ENCODE data around the gene IQCH.

Gene IQCH

DNA sequence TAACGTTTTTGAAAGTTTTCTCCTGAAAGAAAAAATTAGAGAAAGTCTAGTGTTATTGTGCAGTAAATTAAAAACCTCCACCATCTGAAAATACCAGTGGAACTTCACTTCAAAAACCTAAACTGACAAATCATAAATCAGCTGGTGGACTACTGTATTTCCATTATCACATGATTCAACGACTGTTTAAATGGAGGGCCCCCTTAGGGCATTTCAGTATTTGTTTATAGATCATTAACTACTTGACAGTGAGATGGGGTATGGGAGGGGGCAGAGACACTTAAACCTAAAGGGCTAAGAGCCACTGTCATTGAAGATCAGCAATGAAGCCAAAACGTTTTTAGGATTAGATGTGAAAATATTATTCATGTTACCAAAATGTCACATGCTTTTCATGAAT, 257.6 kb downstream of the IQCH start:
- no peak overlapping the region for H3K4me3 ChIP-seq (ENCODE audit: low read depth in 1 of 2, low read length in 2 of 2)
- no peaks in the 10 kb centered on the region for H3K27me3 ChIP-seq (ENCODE audit: control insufficient read depth in 1 of 2, insufficient read depth in 2 of 2, low read length in 2 of 2)
- H3K36me3 ChIP-seq (ENCODE audit: insufficient read depth, low read length) = peaks cover 19% of the 10 kb centered on the region
- H3K9ac ChIP-seq (ENCODE audit: low read length) = no peak overlapping the region
- H3K4me1 ChIP-seq (ENCODE audit: insufficient read depth, low read length) = no peaks in the 10 kb centered on the region
- no peaks in the 10 kb centered on the region for H3K9me3 ChIP-seq (ENCODE audit: low read length)
- H3K27ac ChIP-seq (ENCODE audit: low read depth, low read length) = no peak overlapping the region

DNA sequence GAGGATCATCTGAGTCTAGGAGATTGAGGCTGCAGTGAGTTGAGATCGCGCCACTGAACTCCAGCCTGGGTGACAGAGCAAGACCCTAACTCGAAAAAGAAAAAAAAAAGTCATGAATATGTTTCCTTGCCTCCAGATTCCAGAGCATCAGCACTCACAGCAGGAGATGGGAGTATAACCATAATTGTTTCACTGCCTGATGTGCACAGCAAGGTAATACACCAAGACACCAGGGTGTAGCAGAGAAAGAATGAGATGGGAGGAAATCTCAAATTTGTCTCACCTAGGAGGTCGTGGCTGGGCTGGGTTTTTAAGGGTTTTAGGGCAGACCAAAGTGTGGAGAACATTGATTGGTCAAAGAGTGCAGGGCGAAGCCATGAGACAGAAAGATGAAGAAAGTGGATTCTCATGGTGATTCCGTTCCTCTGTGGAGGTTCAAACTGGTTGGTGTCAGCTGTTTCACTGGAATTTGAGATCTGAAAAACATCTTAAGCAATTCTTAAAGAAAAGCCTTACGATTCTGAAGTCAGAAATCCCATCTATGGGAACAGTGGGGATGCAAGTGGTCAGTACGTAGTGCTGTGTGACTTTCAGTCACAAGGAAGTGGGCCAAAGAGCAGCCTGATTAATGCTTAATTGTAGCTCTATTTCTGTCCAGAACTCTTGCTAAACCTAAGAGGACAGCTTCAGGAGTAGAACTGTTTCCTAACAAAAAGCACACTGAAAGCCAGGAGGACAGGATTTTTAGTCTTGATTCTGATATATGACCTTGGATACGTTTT, 258.5 kb downstream of the IQCH start:
- Histone ChIP-seq H3K36me3 (ENCODE audit: insufficient read depth, low read length) (peaks cover 19% of the 10 kb centered on the region), H3K4me1 (ENCODE audit: insufficient read depth, low read length) (no peaks in the 10 kb centered on the region), H3K27me3 (ENCODE audit: control insufficient read depth in 1 of 2, insufficient read depth in 2 of 2, low read length in 2 of 2) (no peaks in the 10 kb centered on the region), H3K9me3 (ENCODE audit: low read length) (no peaks in the 10 kb centered on the region), H3K4me3 (ENCODE audit: low read depth in 1 of 2, low read length in 2 of 2) (no peak overlapping the region), H3K9ac (ENCODE audit: low read length) (no peak overlapping the region), H3K27ac (ENCODE audit: low read depth, low read length) (no peak overlapping the region)

DNA sequence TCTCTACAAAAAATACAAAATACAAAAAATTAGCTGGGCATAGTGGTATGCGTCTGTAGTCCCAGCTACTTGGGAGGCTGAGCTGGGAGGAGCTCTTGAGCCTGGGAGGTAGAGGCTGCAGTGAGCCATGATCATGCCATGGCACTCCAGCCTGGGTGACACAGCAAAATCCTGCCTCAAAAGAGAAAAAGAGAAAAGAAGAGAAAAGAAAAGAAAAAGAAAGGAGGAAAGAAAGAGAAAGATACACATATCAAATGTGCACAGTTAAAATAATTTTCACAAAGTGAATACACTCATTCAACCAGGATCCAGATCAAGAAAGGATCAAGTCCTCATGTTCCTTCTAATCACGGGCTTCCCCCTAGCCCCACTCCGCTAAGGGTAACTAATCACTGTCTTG, 260.5 kb downstream of the IQCH start:
- H3K4me1 ChIP-seq (ENCODE audit: insufficient read depth, low read length) = no peaks in the 10 kb centered on the region
- H3K4me3 ChIP-seq (ENCODE audit: low read depth in 1 of 2, low read length in 2 of 2) = no peak overlapping the region
- H3K36me3 ChIP-seq (ENCODE audit: insufficient read depth, low read length) = peaks cover 19% of the 10 kb centered on the region
- no peaks in the 10 kb centered on the region for H3K27me3 ChIP-seq (ENCODE audit: control insufficient read depth in 1 of 2, insufficient read depth in 2 of 2, low read length in 2 of 2)
- H3K27ac ChIP-seq (ENCODE audit: low read depth, low read length) = no peak overlapping the region
- H3K9me3 ChIP-seq (ENCODE audit: low read length) = no peaks in the 10 kb centered on the region
- H3K9ac ChIP-seq (ENCODE audit: low read length) = no peak overlapping the region

DNA sequence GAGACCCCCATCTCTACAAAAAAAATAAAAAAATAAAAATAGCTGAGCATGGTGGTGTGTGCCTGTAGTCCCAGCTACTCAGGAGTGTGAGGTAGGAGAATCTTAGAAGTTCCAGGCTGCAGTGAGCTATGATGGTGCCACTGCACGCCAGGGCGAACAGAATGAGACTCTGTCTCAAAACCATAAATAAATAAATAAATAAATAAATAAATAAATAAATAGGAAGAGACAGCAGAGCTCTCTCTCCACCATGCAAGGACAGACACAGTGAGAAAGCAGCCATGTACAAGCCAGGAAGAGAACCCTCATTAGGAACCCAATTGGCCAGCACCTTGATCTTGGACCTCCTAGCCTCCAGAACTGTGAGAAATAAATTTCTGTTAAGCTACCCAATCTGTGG, 261.0 kb downstream of the IQCH start:
- Histone ChIP-seq H3K4me1 (ENCODE audit: insufficient read depth, low read length) (no peaks in the 10 kb centered on the region), H3K9me3 (ENCODE audit: low read length) (no peaks in the 10 kb centered on the region), H3K4me3 (ENCODE audit: low read depth in 1 of 2, low read length in 2 of 2) (no peak overlapping the region), H3K9ac (ENCODE audit: low read length) (no peak overlapping the region), H3K27me3 (ENCODE audit: control insufficient read depth in 1 of 2, insufficient read depth in 2 of 2, low read length in 2 of 2) (no peaks in the 10 kb centered on the region), H3K27ac (ENCODE audit: low read depth, low read length) (no peak overlapping the region), H3K36me3 (ENCODE audit: insufficient read depth, low read length) (peaks cover 19% of the 10 kb centered on the region)

DNA sequence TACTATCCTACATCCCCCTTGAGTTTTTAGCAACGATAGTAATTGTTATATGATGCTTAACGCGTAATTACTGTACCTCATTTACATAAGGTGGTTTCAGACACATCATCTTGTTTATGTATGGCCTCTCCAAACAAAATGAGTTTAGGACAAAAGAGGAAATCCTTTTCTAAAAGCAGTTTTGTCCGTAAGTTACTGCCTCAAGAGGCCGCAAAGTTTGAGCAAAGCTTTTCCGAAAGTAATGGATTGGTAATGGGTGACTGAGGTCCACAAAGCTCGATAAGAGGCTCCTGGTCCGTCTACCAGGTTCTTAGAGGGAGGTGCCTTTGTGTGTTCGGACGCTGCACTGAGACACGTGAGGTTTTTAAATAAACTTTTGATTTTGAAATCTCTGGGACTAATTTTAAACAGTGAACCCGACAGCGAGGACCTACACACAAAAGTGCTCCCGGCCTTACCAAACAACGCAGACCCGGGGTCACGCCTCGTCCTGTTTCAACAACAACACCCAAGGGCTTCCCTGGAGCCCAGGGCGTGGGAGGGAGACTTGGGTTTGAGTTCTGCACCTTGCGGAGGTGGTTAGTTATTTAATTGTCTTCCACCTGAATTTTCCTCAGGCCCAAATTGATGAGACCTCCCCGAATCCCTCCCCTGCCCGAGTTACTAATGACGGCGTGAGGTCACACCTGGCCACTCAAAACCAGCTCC, 265.9 kb downstream of the IQCH start:
- no peaks in the 10 kb centered on the region for H3K9me3 ChIP-seq (ENCODE audit: low read length)
- H3K27me3 ChIP-seq (ENCODE audit: control insufficient read depth in 1 of 2, insufficient read depth in 2 of 2, low read length in 2 of 2) = no peaks in the 10 kb centered on the region
- peak overlapping the region; percentile 34 to 93 for H3K4me3 ChIP-seq (ENCODE audit: low read depth in 1 of 2, low read length in 2 of 2)
- peak overlapping the region; percentile 53 for H3K27ac ChIP-seq (ENCODE audit: low read depth, low read length)
- H3K36me3 ChIP-seq (ENCODE audit: insufficient read depth, low read length) = no peaks in the 10 kb centered on the region
- H3K4me1 ChIP-seq (ENCODE audit: insufficient read depth, low read length) = peaks cover 18% of the 10 kb centered on the region
- peak overlapping the region; percentile 73 for H3K9ac ChIP-seq (ENCODE audit: low read length)

DNA sequence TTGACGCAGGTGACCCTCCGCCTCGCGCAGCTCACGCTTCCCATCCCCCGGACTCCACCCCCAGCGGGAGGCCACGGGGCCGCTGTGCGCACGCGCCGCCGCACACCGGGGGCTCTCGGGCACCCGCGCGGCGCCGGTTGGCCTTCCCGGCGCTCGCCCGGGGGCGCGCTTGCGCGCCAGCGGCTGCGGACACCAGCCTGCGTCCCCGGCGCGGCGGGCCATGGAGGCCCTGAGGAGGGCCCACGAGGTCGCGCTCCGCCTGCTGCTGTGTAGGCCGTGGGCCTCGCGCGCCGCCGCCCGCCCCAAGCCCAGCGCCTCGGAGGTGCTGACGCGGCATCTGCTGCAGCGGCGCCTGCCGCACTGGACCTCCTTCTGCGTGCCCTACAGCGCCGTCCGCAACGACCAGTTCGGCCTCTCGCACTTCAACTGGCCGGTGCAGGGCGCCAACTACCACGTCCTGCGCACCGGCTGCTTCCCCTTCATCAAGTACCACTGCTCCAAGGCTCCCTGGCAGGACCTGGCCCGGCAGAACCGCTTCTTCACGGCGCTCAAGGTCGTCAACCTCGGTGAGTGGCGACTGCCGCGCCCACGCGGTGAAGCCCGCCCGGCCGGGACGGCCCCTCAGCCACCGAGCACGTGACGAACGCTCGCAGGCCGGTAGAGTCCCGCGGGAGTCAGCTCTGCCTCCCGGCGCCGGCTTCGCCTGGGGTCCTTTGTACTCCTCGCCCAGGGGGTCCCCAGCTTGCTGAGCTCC, 266.6 kb downstream of the IQCH start, which contains the start of gene C15orf61:
TSS of gene C15orf61 (plus strand) at position 103 of the 754 bp plus-strand sequence. CDS start at position 221, 118 bp downstream.
- Histone ChIP-seq H3K27ac (ENCODE audit: low read depth, low read length) (peak within 1 kb of the TSS; percentile 97), H3K36me3 (ENCODE audit: insufficient read depth, low read length) (no peaks in the 10 kb centered on the region), H3K9me3 (ENCODE audit: low read length) (no peaks in the 10 kb centered on the region), H3K4me3 (ENCODE audit: low read depth in 1 of 2, low read length in 2 of 2) (peak within 1 kb of the TSS; percentile 78 to 93), H3K27me3 (ENCODE audit: control insufficient read depth in 1 of 2, insufficient read depth in 2 of 2, low read length in 2 of 2) (no peaks in the 10 kb centered on the region), H3K9ac (ENCODE audit: low read length) (peak within 1 kb of the TSS; percentile 81), H3K4me1 (ENCODE audit: insufficient read depth, low read length) (peaks cover 18% of the 10 kb centered on the region)

DNA sequence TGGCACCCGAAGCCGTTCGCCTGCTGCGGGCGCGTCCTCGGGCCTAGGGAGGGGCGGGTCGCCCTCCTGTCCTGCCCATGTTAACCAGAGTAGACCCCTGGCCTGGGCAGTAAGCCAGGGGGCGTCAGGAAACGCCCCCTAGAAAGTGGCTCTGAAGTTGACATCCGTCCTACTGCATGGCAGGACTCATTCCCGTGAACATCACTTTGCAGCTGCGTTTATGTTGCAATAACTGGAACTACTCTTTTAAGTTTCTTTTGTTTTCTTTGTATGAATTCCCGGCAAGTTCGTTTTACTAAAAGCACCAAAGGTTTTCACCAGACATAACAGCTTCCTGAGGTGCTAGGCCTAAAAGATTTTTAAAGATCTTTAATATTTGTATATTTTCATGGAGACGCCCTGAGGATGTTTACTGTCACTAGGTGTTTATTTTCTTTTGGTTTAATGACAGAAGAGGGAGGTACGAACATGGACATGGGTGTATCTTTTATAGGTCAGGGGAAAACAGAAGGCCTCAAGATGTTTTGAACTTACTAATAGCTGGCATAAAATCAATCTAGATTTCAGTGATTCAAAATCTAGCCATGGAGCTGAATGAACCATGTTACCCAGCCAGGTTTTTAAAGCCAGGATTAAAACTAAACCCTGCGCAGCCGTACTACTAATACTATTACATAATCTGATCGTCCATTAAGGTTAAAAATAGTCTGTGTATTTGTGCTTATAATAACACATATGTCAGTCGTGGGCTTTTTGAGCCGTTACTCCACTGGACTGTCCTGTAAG, 267.4 kb downstream of the IQCH start:
- Histone ChIP-seq H3K36me3 (ENCODE audit: insufficient read depth, low read length) (peaks cover 3% of the 10 kb centered on the region), H3K27ac (ENCODE audit: low read depth, low read length) (peak overlapping the region; percentile 97), H3K9ac (ENCODE audit: low read length) (peak overlapping the region; percentile 81), H3K4me3 (ENCODE audit: low read depth in 1 of 2, low read length in 2 of 2) (peak overlapping the region; percentile 78 to 93), H3K4me1 (ENCODE audit: insufficient read depth, low read length) (peaks cover 18% of the 10 kb centered on the region), H3K27me3 (ENCODE audit: control insufficient read depth in 1 of 2, insufficient read depth in 2 of 2, low read length in 2 of 2) (no peaks in the 10 kb centered on the region), H3K9me3 (ENCODE audit: low read length) (no peaks in the 10 kb centered on the region)

DNA sequence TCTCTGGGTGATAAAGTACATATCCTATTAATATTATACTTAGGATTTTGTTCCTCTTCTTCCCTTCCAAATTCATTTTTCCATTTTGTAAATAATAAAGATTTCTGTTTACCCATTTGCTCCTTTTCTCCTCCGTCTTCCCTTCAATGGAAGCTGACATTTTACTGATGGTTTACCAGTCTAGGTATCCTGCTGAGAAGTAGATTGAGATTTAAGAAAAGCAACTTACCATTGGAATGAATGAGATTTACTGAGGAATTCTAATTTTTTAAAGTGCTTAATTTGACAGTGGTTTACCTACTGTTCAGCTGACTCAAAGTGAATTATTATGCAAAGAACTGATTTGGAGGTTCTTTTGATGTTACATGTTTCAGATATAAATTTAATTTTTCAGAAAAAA, 268.7 kb downstream of the IQCH start:
- H3K4me1 ChIP-seq (ENCODE audit: insufficient read depth, low read length) = peaks cover 18% of the 10 kb centered on the region
- peak overlapping the region; percentile 81 for H3K9ac ChIP-seq (ENCODE audit: low read length)
- H3K36me3 ChIP-seq (ENCODE audit: insufficient read depth, low read length) = peaks cover 12% of the 10 kb centered on the region
- H3K27ac ChIP-seq (ENCODE audit: low read depth, low read length) = no peak overlapping the region
- H3K27me3 ChIP-seq (ENCODE audit: control insufficient read depth in 1 of 2, insufficient read depth in 2 of 2, low read length in 2 of 2) = no peaks in the 10 kb centered on the region
- peak overlapping the region in 1 of 2 donors; percentile 93 for H3K4me3 ChIP-seq (ENCODE audit: low read depth in 1 of 2, low read length in 2 of 2)
- H3K9me3 ChIP-seq (ENCODE audit: low read length) = no peaks in the 10 kb centered on the region

DNA sequence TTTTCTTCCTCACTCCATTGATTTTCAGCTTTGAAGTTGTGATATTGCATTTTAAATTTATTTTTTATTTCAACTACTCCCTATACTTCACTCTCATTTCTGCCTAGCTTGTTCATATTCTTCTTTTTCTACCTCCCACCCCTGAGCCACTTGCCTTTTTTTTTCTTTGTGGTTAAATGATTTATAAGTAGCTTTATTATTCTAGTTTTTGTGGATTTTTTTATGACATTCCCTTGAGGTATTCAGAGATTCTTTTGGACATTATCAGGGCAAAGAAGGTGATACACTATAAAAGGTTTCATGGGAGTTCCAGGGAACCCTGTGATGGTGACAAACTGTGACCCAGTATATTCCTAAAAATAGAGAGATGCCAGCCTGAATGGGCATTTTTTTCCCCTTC, 269.6 kb downstream of the IQCH start:
- no peak overlapping the region for H3K4me3 ChIP-seq (ENCODE audit: low read depth in 1 of 2, low read length in 2 of 2)
- H3K27me3 ChIP-seq (ENCODE audit: control insufficient read depth in 1 of 2, insufficient read depth in 2 of 2, low read length in 2 of 2) = no peaks in the 10 kb centered on the region
- H3K4me1 ChIP-seq (ENCODE audit: insufficient read depth, low read length) = peaks cover 18% of the 10 kb centered on the region
- no peaks in the 10 kb centered on the region for H3K9me3 ChIP-seq (ENCODE audit: low read length)
- H3K9ac ChIP-seq (ENCODE audit: low read length) = no peak overlapping the region
- H3K36me3 ChIP-seq (ENCODE audit: insufficient read depth, low read length) = peaks cover 12% of the 10 kb centered on the region
- H3K27ac ChIP-seq (ENCODE audit: low read depth, low read length) = no peak overlapping the region

DNA sequence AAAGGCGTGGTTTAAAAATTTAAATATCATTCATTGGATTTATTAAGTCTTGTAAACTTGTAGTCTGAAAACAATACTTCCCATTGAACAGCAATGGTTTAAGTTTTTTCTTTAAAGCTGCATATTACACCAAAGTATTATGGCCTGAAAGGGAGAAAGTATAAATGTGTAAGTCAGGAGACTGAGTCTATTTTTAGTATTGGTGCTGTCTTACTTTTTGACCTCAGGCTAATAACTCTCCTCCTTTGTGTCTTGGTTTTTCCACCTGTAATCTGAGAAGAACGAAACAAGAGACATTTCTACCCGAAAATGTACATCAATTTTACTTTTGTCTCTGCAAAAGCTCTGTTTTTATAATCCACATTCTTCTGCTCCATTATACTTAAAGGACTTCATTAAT, 273.9 kb downstream of the IQCH start:
- no peaks in the 10 kb centered on the region for H3K9me3 ChIP-seq (ENCODE audit: low read length)
- no peak overlapping the region for H3K4me3 ChIP-seq (ENCODE audit: low read depth in 1 of 2, low read length in 2 of 2)
- H3K9ac ChIP-seq (ENCODE audit: low read length) = no peak overlapping the region
- no peak overlapping the region for H3K27ac ChIP-seq (ENCODE audit: low read depth, low read length)
- H3K4me1 ChIP-seq (ENCODE audit: insufficient read depth, low read length) = peaks cover 6% of the 10 kb centered on the region
- no peaks in the 10 kb centered on the region for H3K27me3 ChIP-seq (ENCODE audit: control insufficient read depth in 1 of 2, insufficient read depth in 2 of 2, low read length in 2 of 2)
- peaks cover 12% of the 10 kb centered on the region for H3K36me3 ChIP-seq (ENCODE audit: insufficient read depth, low read length)

Data from muscle layer of colon (tissue), 2 donors.